GM12878 (cell line): ENCODE data around the gene SFT2D2.

Source experiments
- CEBPB ChIP-seq, 2 experiments: fragments of 150-350 bp in 1 of 2; IDR thresholded peaks; 2 replicates each; pipeline ENCODE4 v1.6.1; 2012 to 2014; ENCODE audit warnings: low read depth in 2 of 2, low read length in 2 of 2, borderline replicate concordance in 1 of 2, inconsistent platforms in 1 of 2
- EGR1 ChIP-seq, 2 experiments: IDR thresholded peaks; 1 replicate in 1 of 2; 2 replicates in 1 of 2; pipeline ENCODE4 v1.6.1; 2011 to 2012; ENCODE audit warnings: low read depth in 2 of 2, low read length in 2 of 2, borderline replicate concordance in 1 of 2, mild to moderate bottlenecking in 1 of 2, moderate library complexity in 1 of 2
- HDGF ChIP-seq: fragments of 450-650 bp; IDR thresholded peaks from 2 replicates; pipeline ENCODE4 v1.6.1; 2016; ENCODE audit warnings: antibody characterized with exemption
- NR2C2 ChIP-seq: IDR thresholded peaks from 2 replicates; pipeline ENCODE4 v1.6.1; 2011; ENCODE audit warnings: borderline replicate concordance, low read depth; ENCODE audit not compliant: control insufficient read depth, insufficient read length
- RAD21 ChIP-seq: IDR thresholded peaks from 2 replicates; pipeline ENCODE4 v1.6.1; 2011; ENCODE audit warnings: mild to moderate bottlenecking, low read depth, low read length, moderate library complexity; ENCODE audit not compliant: insufficient read depth
- SMC3 ChIP-seq: IDR thresholded peaks from 2 replicates; pipeline ENCODE4 v1.6.1; 2011; ENCODE audit warnings: low read length, improper control_type of control experiment, borderline replicate concordance
- TF ChIP-seq, protein P1 (sequence below): IDR thresholded peaks from 2 replicates; pipeline ENCODE4 v1.6.1; 2011; ENCODE audit warnings: borderline replicate concordance, low read depth, mild to moderate bottlenecking, moderate library complexity, low read length; ENCODE audit not compliant: insufficient read depth, poor library complexity, severe bottlenecking
- TF ChIP-seq, protein P2 (sequence below): IDR thresholded peaks from 2 replicates; pipeline ENCODE4 v1.6.1; 2012; ENCODE audit warnings: mild to moderate bottlenecking, low read depth, low read length
- TF ChIP-seq, protein P3 (sequence below), 3 experiments: IDR thresholded peaks in 2 of 3; conservative IDR thresholded peaks in 1 of 3; 2 replicates each; pipeline ENCODE4 v1.5.1; 2011; ENCODE audit warnings: low read depth in 3 of 3, low read length in 3 of 3, mild to moderate bottlenecking in 3 of 3, control low read depth in 2 of 3, moderate library complexity in 2 of 3, inconsistent platforms in 1 of 3, mixed read lengths in 1 of 3; ENCODE audit not compliant: control insufficient read depth in 2 of 3, insufficient read depth in 1 of 3; ENCODE audit errors: extremely low read depth in 1 of 3

DNA sequence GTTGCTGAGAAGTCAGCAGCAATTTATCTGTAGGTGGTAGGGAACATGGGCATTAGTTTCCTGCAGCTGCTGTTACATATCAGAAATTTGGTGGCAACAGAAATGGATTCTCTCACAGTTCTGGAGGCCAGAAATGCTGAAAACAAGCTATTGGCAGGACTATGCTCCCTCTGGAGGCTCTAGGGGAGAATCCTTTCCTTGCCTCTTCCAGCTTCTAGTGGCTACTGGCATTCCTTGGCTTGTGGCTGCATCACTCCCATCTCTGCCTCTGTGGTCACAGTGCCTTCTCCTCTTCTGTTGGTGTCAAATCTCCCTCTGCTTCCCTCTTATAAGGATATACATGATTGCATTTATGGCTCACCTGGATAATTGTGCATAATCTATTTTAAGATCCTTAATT lies 2.5 kb upstream of the SFT2D2 start:
- TF ChIP-seq, protein P1, sequence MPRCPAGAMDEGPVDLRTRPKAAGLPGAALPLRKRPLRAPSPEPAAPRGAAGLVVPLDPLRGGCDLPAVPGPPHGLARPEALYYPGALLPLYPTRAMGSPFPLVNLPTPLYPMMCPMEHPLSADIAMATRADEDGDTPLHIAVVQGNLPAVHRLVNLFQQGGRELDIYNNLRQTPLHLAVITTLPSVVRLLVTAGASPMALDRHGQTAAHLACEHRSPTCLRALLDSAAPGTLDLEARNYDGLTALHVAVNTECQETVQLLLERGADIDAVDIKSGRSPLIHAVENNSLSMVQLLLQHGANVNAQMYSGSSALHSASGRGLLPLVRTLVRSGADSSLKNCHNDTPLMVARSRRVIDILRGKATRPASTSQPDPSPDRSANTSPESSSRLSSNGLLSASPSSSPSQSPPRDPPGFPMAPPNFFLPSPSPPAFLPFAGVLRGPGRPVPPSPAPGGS, result no peak
- TF ChIP-seq SMC3 (no peak), HDGF (no peak), EGR1 (IDR thresholded peaks at IDR 0.05; ENCODE audit: borderline replicate concordance in 1 of 2, low read depth in 2 of 2, low read length in 2 of 2) (no peak), CEBPB (IDR thresholded peaks at IDR 0.05; ENCODE audit: borderline replicate concordance in 1 of 2, low read depth in 2 of 2, low read length in 2 of 2) (no peak), RAD21 (no peak), NR2C2 (no peak)
- TF ChIP-seq, protein P2, sequence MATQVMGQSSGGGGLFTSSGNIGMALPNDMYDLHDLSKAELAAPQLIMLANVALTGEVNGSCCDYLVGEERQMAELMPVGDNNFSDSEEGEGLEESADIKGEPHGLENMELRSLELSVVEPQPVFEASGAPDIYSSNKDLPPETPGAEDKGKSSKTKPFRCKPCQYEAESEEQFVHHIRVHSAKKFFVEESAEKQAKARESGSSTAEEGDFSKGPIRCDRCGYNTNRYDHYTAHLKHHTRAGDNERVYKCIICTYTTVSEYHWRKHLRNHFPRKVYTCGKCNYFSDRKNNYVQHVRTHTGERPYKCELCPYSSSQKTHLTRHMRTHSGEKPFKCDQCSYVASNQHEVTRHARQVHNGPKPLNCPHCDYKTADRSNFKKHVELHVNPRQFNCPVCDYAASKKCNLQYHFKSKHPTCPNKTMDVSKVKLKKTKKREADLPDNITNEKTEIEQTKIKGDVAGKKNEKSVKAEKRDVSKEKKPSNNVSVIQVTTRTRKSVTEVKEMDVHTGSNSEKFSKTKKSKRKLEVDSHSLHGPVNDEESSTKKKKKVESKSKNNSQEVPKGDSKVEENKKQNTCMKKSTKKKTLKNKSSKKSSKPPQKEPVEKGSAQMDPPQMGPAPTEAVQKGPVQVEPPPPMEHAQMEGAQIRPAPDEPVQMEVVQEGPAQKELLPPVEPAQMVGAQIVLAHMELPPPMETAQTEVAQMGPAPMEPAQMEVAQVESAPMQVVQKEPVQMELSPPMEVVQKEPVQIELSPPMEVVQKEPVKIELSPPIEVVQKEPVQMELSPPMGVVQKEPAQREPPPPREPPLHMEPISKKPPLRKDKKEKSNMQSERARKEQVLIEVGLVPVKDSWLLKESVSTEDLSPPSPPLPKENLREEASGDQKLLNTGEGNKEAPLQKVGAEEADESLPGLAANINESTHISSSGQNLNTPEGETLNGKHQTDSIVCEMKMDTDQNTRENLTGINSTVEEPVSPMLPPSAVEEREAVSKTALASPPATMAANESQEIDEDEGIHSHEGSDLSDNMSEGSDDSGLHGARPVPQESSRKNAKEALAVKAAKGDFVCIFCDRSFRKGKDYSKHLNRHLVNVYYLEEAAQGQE, result no peak
- TF ChIP-seq, protein P3, sequence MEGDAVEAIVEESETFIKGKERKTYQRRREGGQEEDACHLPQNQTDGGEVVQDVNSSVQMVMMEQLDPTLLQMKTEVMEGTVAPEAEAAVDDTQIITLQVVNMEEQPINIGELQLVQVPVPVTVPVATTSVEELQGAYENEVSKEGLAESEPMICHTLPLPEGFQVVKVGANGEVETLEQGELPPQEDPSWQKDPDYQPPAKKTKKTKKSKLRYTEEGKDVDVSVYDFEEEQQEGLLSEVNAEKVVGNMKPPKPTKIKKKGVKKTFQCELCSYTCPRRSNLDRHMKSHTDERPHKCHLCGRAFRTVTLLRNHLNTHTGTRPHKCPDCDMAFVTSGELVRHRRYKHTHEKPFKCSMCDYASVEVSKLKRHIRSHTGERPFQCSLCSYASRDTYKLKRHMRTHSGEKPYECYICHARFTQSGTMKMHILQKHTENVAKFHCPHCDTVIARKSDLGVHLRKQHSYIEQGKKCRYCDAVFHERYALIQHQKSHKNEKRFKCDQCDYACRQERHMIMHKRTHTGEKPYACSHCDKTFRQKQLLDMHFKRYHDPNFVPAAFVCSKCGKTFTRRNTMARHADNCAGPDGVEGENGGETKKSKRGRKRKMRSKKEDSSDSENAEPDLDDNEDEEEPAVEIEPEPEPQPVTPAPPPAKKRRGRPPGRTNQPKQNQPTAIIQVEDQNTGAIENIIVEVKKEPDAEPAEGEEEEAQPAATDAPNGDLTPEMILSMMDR (IDR thresholded peaks at IDR 0.05 in 2 of 3, conservative IDR thresholded peaks at IDR 0.05 in 1 of 3; ENCODE audit: control insufficient read depth in 2 of 3, extremely low read depth in 1 of 3, insufficient read depth in 1 of 3, low read depth in 3 of 3, low read length in 3 of 3), result no peak
